ENCODE measurements around the gene CDC40.
"Not testable (repeated sequence)": the region's sequence is repeated elsewhere in the genome, so short reads cannot be mapped to it uniquely, and the experiment has no call there.

CDC40 gene

DNA sequence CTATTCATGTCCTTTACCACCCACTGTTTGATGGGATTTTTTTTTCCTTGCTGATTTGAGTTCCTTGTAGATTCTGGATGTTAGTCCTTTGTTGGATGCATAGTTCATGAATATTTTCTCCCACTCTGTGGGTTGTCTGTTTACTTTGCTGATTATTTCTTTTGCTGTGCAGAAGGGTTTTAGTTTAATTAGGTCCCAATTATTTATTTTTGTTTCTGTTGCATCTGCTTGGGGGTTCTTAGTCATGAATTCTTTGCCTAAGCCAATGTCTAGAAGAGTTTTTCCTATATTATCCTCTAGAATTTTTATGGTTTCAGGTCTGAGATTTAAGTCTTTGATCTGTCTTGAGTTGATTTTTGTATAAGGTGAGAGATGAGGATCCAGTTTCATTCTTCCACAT lies 92.6 kb downstream of the CDC40 start:
- DNase-seq = not testable (repeated sequence)

DNA sequence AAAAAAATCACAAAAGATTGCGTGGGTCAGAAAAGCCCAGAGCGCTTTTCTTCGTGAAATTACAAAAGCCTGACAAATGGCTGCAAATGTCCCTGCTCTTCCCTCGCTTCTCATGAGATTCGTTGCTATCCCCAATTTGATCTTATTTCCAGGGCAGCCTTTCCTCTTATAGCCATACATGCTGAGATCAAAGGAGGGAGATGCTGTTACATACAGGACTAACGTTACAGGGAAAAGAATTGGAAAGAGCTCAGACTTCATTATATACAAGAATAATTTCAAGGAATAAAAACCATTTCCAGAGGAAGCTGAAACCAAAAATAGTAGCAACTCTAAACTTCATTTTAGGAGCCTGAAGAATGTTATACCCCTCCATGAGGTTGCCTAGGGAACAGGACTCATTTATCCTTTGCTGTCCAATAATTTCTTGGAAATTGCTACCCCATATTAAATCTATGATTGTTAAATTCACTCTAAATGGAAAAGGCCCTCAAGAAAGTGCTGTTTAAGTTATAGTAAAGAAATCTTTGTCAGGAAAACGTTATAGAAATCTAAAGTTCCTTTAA lies 97.0 kb downstream of the CDC40 start:
- no peak for DNase-seq

All from DMS79 (cell line).